A549 (cell line): ENCODE measurements around the gene PITX1. TPM values are rescaled to one million over a fixed set of nuclear protein-coding genes. Genes with fewer than 3 reads are reported as not detected.

Experiments
- ATAC-seq, 2 experiments: fragments of 200-7000 bp in 1 of 2; fragments of >200 bp in 1 of 2; cut with Nextera tagmentation in 1 of 2; cut with Tn5 transposase in 1 of 2; 3 replicates each; pipeline versions ENCODE4 v1.8.0 to v1.9.1; 2018 to 2020; ENCODE audit warnings: mild to moderate bottlenecking in 1 of 2, moderate library complexity in 1 of 2
- CTCF ChIA-PET: fragments of 300-600 bp; sonication (Branson Sonifier 250); formaldehyde crosslinking; extraction: SDS; loops from one replicate; lab custom pipeline; 2021; ENCODE audit warnings: antibody characterized with exemption, inconsistent platforms; lab: Yijun Ruan, JAX
- POLR2A ChIA-PET: fragments of 350-600 bp; formaldehyde crosslinking; extraction: SDS; loops from one replicate; lab custom pipeline; 2021; ENCODE audit warnings: antibody characterized with exemption, inconsistent platforms; lab: Yijun Ruan, JAX
- DNase-seq, 2 experiments: peaks; one replicate each; pipeline versions ENCODE4 v3.0.0 to v3.0.0-alpha.2; 2011 to 2016; ENCODE audit warnings: low read depth in 1 of 2, low spot score in 1 of 2
- FAIRE-seq: peaks from 2 replicates; lab custom pipeline; 2011; peaks lifted over from hg19 to GRCh38; lab: Jason Lieb, UNC
- H3K27ac ChIP-seq, 2 experiments: fragments of >200 bp; sonication (Bioruptor Twin); formaldehyde crosslinking; 3 replicates each; pipeline ENCODE4 v1.5.1; 2016 to 2017
- H3K4me1 ChIP-seq: fragments of >200 bp; sonication (Bioruptor Twin); formaldehyde crosslinking; 3 replicates; pipeline ENCODE4 v1.6.1; 2016
- H3K4me2 ChIP-seq: fragments of >200 bp; sonication (Bioruptor Twin); formaldehyde crosslinking; 3 replicates; pipeline ENCODE4 v1.6.1; 2016
- H3K4me3 ChIP-seq: fragments of >200 bp; sonication (Bioruptor Twin); formaldehyde crosslinking; 3 replicates; pipeline ENCODE4 v1.5.1; 2016
- H3K9me3 ChIP-seq: fragments of >200 bp; sonication (Bioruptor Twin); formaldehyde crosslinking; 3 replicates; pipeline ENCODE4 v1.6.1; 2016
- CBX2 ChIP-seq: fragments of 200-600 bp; sonication (generic); IDR thresholded peaks from 2 replicates; pipeline ENCODE4 v1.6.1; 2016; ENCODE audit warnings: low read depth, mild to moderate bottlenecking, borderline replicate concordance
- CBX8 ChIP-seq: fragments of 200-600 bp; sonication (generic); IDR thresholded peaks from 2 replicates; pipeline ENCODE4 v1.6.1; 2016
- CEBPB ChIP-seq, 2 experiments: fragments of >200 bp in 1 of 2; sonication (Bioruptor Twin) in 1 of 2; formaldehyde crosslinking in 1 of 2; IDR thresholded peaks; 2 replicates each; pipeline ENCODE4 v1.6.1; 2012 to 2016
- CHD4 ChIP-seq: fragments of 200-600 bp; sonication (generic); IDR thresholded peaks from 2 replicates; pipeline ENCODE4 v1.6.1; 2016; ENCODE audit warnings: antibody characterized with exemption, mild to moderate bottlenecking, borderline replicate concordance
- EP300 ChIP-seq, 2 experiments: fragments of >200 bp; sonication (Bioruptor Twin); formaldehyde crosslinking; IDR thresholded peaks; 2 replicates in 1 of 2; 3 replicates in 1 of 2; pipeline ENCODE4 v1.6.1; 2016 to 2017
- FOSB ChIP-seq: fragments of 250-450 bp; sonication (Bioruptor Pico); IDR thresholded peaks from 2 replicates; pipeline ENCODE4 v1.5.0; 2020; ENCODE audit warnings: mild to moderate bottlenecking, moderate library complexity
- FOXS1 ChIP-seq: fragments of 250-450 bp; sonication (Bioruptor Pico); IDR thresholded peaks from 2 replicates; pipeline ENCODE4 v1.5.0; 2020; ENCODE audit warnings: mild to moderate bottlenecking, moderate library complexity
- GATA3 ChIP-seq: IDR thresholded peaks from 2 replicates; pipeline ENCODE4 v1.6.1; 2012; ENCODE audit warnings: borderline replicate concordance
- HDAC2 ChIP-seq: fragments of 200-600 bp; sonication (generic); IDR thresholded peaks from 2 replicates; pipeline ENCODE4 v1.6.1; 2016
- HOXA7 ChIP-seq: fragments of 250-450 bp; sonication (Bioruptor Pico); IDR thresholded peaks from 2 replicates; pipeline ENCODE4 v1.5.0; 2020; ENCODE audit warnings: mild to moderate bottlenecking, moderate library complexity
- HOXB13 ChIP-seq: fragments of 250-450 bp; sonication (Bioruptor Pico); IDR thresholded peaks from 2 replicates; pipeline ENCODE4 v1.5.0; 2020; ENCODE audit warnings: low read depth, mild to moderate bottlenecking, moderate library complexity
- HOXB5 ChIP-seq: fragments of 250-450 bp; sonication (Bioruptor Pico); IDR thresholded peaks from 2 replicates; pipeline ENCODE4 v1.5.0; 2020; ENCODE audit warnings: mild to moderate bottlenecking, moderate library complexity
- JUNB ChIP-seq: fragments of >200 bp; sonication (Bioruptor Twin); formaldehyde crosslinking; IDR thresholded peaks from 2 replicates; pipeline ENCODE4 v1.6.1; 2016
- MAZ ChIP-seq: fragments of 150-350 bp; IDR thresholded peaks from 2 replicates; pipeline ENCODE4 v1.6.1; 2014; ENCODE audit warnings: antibody characterized with exemption, low read depth, low read length, borderline replicate concordance
- NPAS2 ChIP-seq: fragments of 250-450 bp; sonication (Bioruptor Pico); IDR thresholded peaks from 2 replicates; pipeline ENCODE4 v1.8.0; 2022; ENCODE audit warnings: mild to moderate bottlenecking, moderate library complexity, borderline replicate concordance
- PHF8 ChIP-seq: fragments of 200-600 bp; sonication (generic); IDR thresholded peaks from 2 replicates; pipeline ENCODE4 v1.6.1; 2016; ENCODE audit warnings: low read depth, mild to moderate bottlenecking, antibody characterized with exemption, moderate library complexity, borderline replicate concordance
- POLR2AphosphoS2 ChIP-seq: conservative IDR thresholded peaks from 2 replicates; pipeline ENCODE4 v1.6.1; 2012; ENCODE audit warnings: low read length, improper control_type of control experiment, inconsistent platforms
- RCOR1 ChIP-seq: fragments of 150-350 bp; IDR thresholded peaks from 2 replicates; pipeline ENCODE4 v1.6.1; 2014; ENCODE audit warnings: antibody characterized with exemption, low read length, low read depth
- RFX5 ChIP-seq: fragments of 450-650 bp; IDR thresholded peaks from 2 replicates; pipeline ENCODE4 v1.7.1; 2014; ENCODE audit warnings: antibody characterized with exemption, mild to moderate bottlenecking, moderate library complexity
- RNF2 ChIP-seq: fragments of 200-600 bp; sonication (generic); IDR thresholded peaks from 2 replicates; pipeline ENCODE4 v1.6.1; 2016; ENCODE audit warnings: low read depth, mild to moderate bottlenecking, antibody characterized with exemption, moderate library complexity, borderline replicate concordance
- ZNF302 ChIP-seq: fragments of 250-450 bp; sonication (Bioruptor Pico); IDR thresholded peaks from 2 replicates; pipeline ENCODE4 v1.9.0; 2021; ENCODE audit warnings: inconsistent platforms, mild to moderate bottlenecking, moderate library complexity
- WGBS: methylation state at CpG from one replicate; pipeline ENCODE4 v1.1.6; 2017; ENCODE audit errors: missing lambda C conversion rate; 5-methylcytosine and 5-hydroxymethylcytosine counted together
- polyA plus RNA-seq, 4 experiments: library from polyadenylated mRNA; depleted of rRNA in 3 of 4; stranded (reverse); fragments of >200 nt; fragmentation: RNase III in 1 of 4; extraction: RNeasy Plus Mini Kit Qiagen cat#74134 plus additional on column Dnase treatment in 1 of 4; gene quantifications; 2 replicates in 3 of 4; 3 replicates in 1 of 4; pipeline ENCODE4 v1.2.3, GENCODE V29; 2011 to 2017
- TF ChIP-seq, protein P1 (sequence below): IDR thresholded peaks from 2 replicates; pipeline ENCODE4 v1.6.1; 2012
- TF ChIP-seq, protein P2 (sequence below): fragments of 250-450 bp; sonication (Bioruptor Pico); IDR thresholded peaks from 2 replicates; pipeline ENCODE4 v1.5.0; 2021; ENCODE audit warnings: mild to moderate bottlenecking, moderate library complexity, borderline replicate concordance
- TF ChIP-seq, protein P3 (sequence below): fragments of >200 bp; sonication (Bioruptor Twin); formaldehyde crosslinking; IDR thresholded peaks from 2 replicates; pipeline ENCODE4 v1.6.1; 2016
- TF ChIP-seq, protein P4 (sequence below): fragments of 250-450 bp; sonication (Bioruptor Pico); IDR thresholded peaks from 2 replicates; pipeline ENCODE4 v1.5.0; 2020; ENCODE audit warnings: low read depth, mild to moderate bottlenecking, moderate library complexity

Gene PITX1
- polyA plus RNA-seq, 2 of the 4 experiments (the other 2 are of a cell fraction) = 11.1 to 16.7 TPM

DNA sequence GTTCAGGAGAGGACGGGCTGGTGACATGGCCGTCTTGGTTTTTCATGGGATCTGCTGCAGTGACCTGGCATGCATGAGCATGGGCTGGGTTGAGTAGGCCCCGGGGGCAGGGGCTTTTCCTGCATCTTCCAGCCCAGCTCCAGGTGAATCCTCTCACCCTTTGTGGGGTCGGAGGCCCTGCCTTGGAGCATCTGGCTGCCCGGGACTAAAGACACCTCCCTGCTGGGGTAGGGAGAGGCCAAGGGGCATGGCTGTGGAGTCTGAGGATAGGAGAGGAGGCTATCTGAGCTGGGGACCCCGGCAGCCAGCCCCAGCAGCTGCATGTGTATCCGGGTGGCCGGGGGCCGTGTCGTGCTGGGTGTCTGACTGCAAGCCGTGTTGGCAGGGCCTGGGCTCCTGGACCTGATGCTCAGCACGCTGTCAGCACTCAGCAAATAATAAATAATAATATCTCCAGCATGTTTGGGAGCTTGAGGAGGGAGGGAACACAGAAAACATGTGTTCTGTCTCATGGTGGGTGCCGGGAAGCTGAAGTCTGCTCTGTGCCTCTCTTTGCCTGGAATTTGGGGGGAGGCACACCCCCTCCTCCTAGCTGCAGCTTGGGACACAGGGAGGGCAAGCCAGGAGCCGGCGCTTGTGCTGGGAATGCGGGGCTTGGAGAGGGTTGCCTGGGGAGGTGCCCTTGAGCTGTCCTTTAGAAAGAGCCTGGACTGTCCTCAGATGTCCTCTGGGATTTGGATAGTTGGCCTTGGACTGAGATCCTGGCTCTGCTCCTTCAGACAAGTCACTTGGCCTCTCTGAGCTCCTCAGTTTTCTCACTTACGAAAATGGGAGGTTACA, 28.4 kb upstream of the PITX1 start:
- CTCF ChIA-PET = interaction anchor here (0.6 to 3.1 kb wide), 2 partner anchors 14 to 103 kb away, joined by 3 to 12 read pairs; no protein-coding TSS in a partner anchor
- POLR2A ChIA-PET = no interaction called here
- H3K27ac ChIP-seq = no peak overlapping the region
- no peaks in the 10 kb centered on the region for H3K4me1 ChIP-seq
- no peak overlapping the region for H3K4me3 ChIP-seq
- no peak for FAIRE-seq
- no peak for DNase-seq
- WGBS = 82% methylated on average over 10 of the region's 17 CpGs
- ATAC-seq = no peak
- H3K9me3 ChIP-seq = no peaks in the 10 kb centered on the region
- TF ChIP-seq HOXB5 = no peak
- TF ChIP-seq RNF2 = no peak
- TF ChIP-seq, protein P1, sequence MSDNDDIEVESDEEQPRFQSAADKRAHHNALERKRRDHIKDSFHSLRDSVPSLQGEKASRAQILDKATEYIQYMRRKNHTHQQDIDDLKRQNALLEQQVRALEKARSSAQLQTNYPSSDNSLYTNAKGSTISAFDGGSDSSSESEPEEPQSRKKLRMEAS = no peak
- no peak for TF ChIP-seq FOSB
- TF ChIP-seq POLR2AphosphoS2 = no peak
- TF ChIP-seq HOXA7 (CRISPR knock-in tag) = no peak
- TF ChIP-seq MAZ = no peak
- TF ChIP-seq RFX5 = no peak
- no peak for TF ChIP-seq EP300 (IDR thresholded peaks at IDR 0.05)
- no peak overlapping the region for H3K4me2 ChIP-seq

DNA sequence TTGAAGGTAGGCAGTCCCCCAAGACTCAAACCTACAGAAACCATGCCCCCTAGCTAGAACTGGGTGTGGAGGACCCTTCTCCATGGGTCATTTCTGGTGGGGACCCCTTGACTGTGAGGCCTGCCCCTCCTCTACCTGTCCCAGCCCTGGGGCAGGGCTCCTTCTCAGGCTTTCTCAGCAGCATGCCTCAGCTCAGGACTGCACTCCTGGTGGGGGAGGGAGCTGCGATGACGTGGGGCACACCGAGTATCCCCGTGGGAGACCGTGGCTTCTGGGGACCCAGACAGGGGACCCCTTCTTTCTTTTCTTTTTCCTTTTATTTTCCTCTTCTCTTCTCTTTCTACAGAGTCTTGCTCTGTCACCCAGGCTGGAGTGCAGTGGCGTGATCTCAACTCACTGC, 27.0 kb upstream of the PITX1 start:
- FAIRE-seq (no peak), ATAC-seq (no peak)
- no peak overlapping the region for H3K4me3 ChIP-seq
- no peaks in the 10 kb centered on the region for H3K4me1 ChIP-seq
- no peak overlapping the region for H3K27ac ChIP-seq
- TF ChIP-seq JUNB (no peak), NPAS2 (CRISPR knock-in tag) (no peak), FOSB (no peak), CHD4 (no peak), FOXS1 (CRISPR knock-in tag) (no peak), EP300 (IDR thresholded peaks at IDR 0.05) (no peak), RFX5 (no peak), ZNF302 (CRISPR knock-in tag) (no peak), GATA3 (no peak), CBX2 (no peak), RCOR1 (no peak), HDAC2 (no peak), HOXB13 (CRISPR knock-in tag) (no peak), CEBPB (IDR thresholded peaks at IDR 0.05) (no peak), RNF2 (no peak), CBX8 (no peak), PHF8 (no peak)
- TF ChIP-seq, protein P2, sequence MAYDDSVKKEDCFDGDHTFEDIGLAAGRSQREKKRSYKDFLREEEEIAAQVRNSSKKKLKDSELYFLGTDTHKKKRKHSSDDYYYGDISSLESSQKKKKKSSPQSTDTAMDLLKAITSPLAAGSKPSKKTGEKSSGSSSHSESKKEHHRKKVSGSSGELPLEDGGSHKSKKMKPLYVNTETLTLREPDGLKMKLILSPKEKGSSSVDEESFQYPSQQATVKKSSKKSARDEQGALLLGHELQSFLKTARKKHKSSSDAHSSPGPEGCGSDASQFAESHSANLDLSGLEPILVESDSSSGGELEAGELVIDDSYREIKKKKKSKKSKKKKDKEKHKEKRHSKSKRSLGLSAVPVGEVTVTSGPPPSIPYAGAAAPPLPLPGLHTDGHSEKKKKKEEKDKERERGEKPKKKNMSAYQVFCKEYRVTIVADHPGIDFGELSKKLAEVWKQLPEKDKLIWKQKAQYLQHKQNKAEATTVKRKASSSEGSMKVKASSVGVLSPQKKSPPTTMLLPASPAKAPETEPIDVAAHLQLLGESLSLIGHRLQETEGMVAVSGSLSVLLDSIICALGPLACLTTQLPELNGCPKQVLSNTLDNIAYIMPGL (CRISPR knock-in tag) = no peak
- TF ChIP-seq, protein P3, sequence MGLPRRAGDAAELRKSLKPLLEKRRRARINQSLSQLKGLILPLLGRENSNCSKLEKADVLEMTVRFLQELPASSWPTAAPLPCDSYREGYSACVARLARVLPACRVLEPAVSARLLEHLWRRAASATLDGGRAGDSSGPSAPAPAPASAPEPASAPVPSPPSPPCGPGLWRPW = no peak
- TF ChIP-seq, protein P4, sequence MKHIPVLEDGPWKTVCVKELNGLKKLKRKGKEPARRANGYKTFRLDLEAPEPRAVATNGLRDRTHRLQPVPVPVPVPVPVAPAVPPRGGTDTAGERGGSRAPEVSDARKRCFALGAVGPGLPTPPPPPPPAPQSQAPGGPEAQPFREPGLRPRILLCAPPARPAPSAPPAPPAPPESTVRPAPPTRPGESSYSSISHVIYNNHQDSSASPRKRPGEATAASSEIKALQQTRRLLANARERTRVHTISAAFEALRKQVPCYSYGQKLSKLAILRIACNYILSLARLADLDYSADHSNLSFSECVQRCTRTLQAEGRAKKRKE = no peak
- TF ChIP-seq, all 56 proteins: peak for 0
- Histone ChIP-seq H3K9me3 (no peaks in the 10 kb centered on the region), H3K4me2 (no peak overlapping the region)
- WGBS = 66% methylated on average over 6 of the region's 6 CpGs
- ChIA-PET CTCF (interaction anchor here (1.2 to 3.5 kb wide), 3 partner anchors 10 to 131 kb away, joined by 3 to 15 read pairs (median 12); no protein-coding TSS in a partner anchor), POLR2A (no interaction called here)
- DNase-seq = no peak
